ENCODE data around the gene TMEM208. TPM values are rescaled to one million over a fixed set of nuclear protein-coding genes. Genes with fewer than 3 reads are reported as not detected.

Gene TMEM208
- total RNA-seq, 1 experiment from 2014 or later: 53.5 TPM

- CTCF ChIA-PET: interaction anchor here (0.5 kb wide), 1 partner anchor 52 kb away, joined by 4 read pairs; no protein-coding TSS in a partner anchor
- DNase-seq: no peak
- intact Hi-C loops (cut with micrococcal nuclease; ENCODE audit: unreplicated experiment): no loop called here
- H3K36me3 Mint-ChIP-seq (ENCODE audit: insufficient read depth, unreplicated experiment): peaks cover 10% of the 10 kb centered on the region
- no peak overlapping the region for H3K27ac Mint-ChIP-seq (ENCODE audit: unreplicated experiment)
- no peak for TF ChIP-seq CTCF (IDR thresholded peaks at IDR 0.05; ENCODE audit: unreplicated experiment)
- H3K27me3 Mint-ChIP-seq (ENCODE audit: unreplicated experiment): peaks cover 26% of the 10 kb centered on the region
- peaks cover 6% of the 10 kb centered on the region for H3K4me1 Mint-ChIP-seq (ENCODE audit: low read depth, unreplicated experiment)
- H3K4me3 Mint-ChIP-seq (ENCODE audit: low read depth, unreplicated experiment): no peak overlapping the region
- no peaks in the 10 kb centered on the region for H3K9me3 Mint-ChIP-seq (ENCODE audit: low read depth, unreplicated experiment)
- no TSS peak for BruUV-seq (replicated peaks)
These were observed 28.8 kb downstream of the TMEM208 start for GRCh38 chr16:67255553-67256221.

GRCh38 chr16:67256701-67257230, 29.8 kb downstream of the TMEM208 start:
- intact Hi-C loops (cut with micrococcal nuclease; ENCODE audit: unreplicated experiment): no loop called here
- Mint-ChIP-seq H3K27ac (ENCODE audit: unreplicated experiment) (no peak overlapping the region), H3K4me3 (ENCODE audit: low read depth, unreplicated experiment) (no peak overlapping the region), H3K27me3 (ENCODE audit: unreplicated experiment) (peaks cover 23% of the 10 kb centered on the region), H3K9me3 (ENCODE audit: low read depth, unreplicated experiment) (no peaks in the 10 kb centered on the region), H3K4me1 (ENCODE audit: low read depth, unreplicated experiment) (peaks cover 8% of the 10 kb centered on the region), H3K36me3 (ENCODE audit: insufficient read depth, unreplicated experiment) (peaks cover 10% of the 10 kb centered on the region)
- no TSS peak for BruUV-seq (replicated peaks)
- no peak for TF ChIP-seq CTCF (IDR thresholded peaks at IDR 0.05; ENCODE audit: unreplicated experiment)
- CTCF ChIA-PET: no interaction called here
- no peak for DNase-seq

GRCh38 chr16:67257486-67258160, 30.7 kb downstream of the TMEM208 start:
- no TSS peak for BruUV-seq (replicated peaks)
- no peak for DNase-seq
- H3K27me3 Mint-ChIP-seq (ENCODE audit: unreplicated experiment): peaks cover 29% of the 10 kb centered on the region
- CTCF ChIA-PET: no interaction called here
- no peak overlapping the region for H3K4me3 Mint-ChIP-seq (ENCODE audit: low read depth, unreplicated experiment)
- H3K36me3 Mint-ChIP-seq (ENCODE audit: insufficient read depth, unreplicated experiment): peaks cover 7% of the 10 kb centered on the region
- intact Hi-C loops (cut with micrococcal nuclease; ENCODE audit: unreplicated experiment): no loop called here
- peaks cover 8% of the 10 kb centered on the region for H3K4me1 Mint-ChIP-seq (ENCODE audit: low read depth, unreplicated experiment)
- no peak overlapping the region for H3K27ac Mint-ChIP-seq (ENCODE audit: unreplicated experiment)
- no peak for TF ChIP-seq CTCF (IDR thresholded peaks at IDR 0.05; ENCODE audit: unreplicated experiment)
- H3K9me3 Mint-ChIP-seq (ENCODE audit: low read depth, unreplicated experiment): no peaks in the 10 kb centered on the region

- Mint-ChIP-seq H3K4me3 (ENCODE audit: low read depth, unreplicated experiment) (no peak overlapping the region), H3K27me3 (ENCODE audit: unreplicated experiment) (peaks cover 36% of the 10 kb centered on the region), H3K9me3 (ENCODE audit: low read depth, unreplicated experiment) (no peaks in the 10 kb centered on the region), H3K27ac (ENCODE audit: unreplicated experiment) (no peak overlapping the region), H3K36me3 (ENCODE audit: insufficient read depth, unreplicated experiment) (peaks cover 4% of the 10 kb centered on the region), H3K4me1 (ENCODE audit: low read depth, unreplicated experiment) (peaks cover 8% of the 10 kb centered on the region)
- TF ChIP-seq CTCF (IDR thresholded peaks at IDR 0.05; ENCODE audit: unreplicated experiment): no peak
- intact Hi-C loops (cut with micrococcal nuclease; ENCODE audit: unreplicated experiment): no loop called here
- CTCF ChIA-PET: interaction anchor here (0.6 kb wide), 1 partner anchor 12 kb away, joined by 3 read pairs; no protein-coding TSS in a partner anchor
- no TSS peak for BruUV-seq (replicated peaks)
- DNase-seq: no peak
These were observed 31.4 kb downstream of the TMEM208 start for GRCh38 chr16:67258161-67258835.
